A549 (cell line): ENCODE measurements around the gene RHBDD2. TPM values are rescaled to one million over a fixed set of nuclear protein-coding genes. Genes with fewer than 3 reads are reported as not detected.
A peak's percentile ranks its signal among the peaks of the same experiment; 100 is the strongest.

ENCODE experiments used
- ATAC-seq, 2 experiments: fragments of 200-7000 bp in 1 of 2; fragments of >200 bp in 1 of 2; cut with Nextera tagmentation in 1 of 2; cut with Tn5 transposase in 1 of 2; 3 replicates each; pipeline versions ENCODE4 v1.8.0 to v1.9.1; 2018 to 2020; ENCODE audit warnings: mild to moderate bottlenecking in 1 of 2, moderate library complexity in 1 of 2
- CTCF ChIA-PET: fragments of 300-600 bp; sonication (Branson Sonifier 250); formaldehyde crosslinking; extraction: SDS; loops from one replicate; lab custom pipeline; 2021; ENCODE audit warnings: antibody characterized with exemption, inconsistent platforms; lab: Yijun Ruan, JAX
- POLR2A ChIA-PET: fragments of 350-600 bp; formaldehyde crosslinking; extraction: SDS; loops from one replicate; lab custom pipeline; 2021; ENCODE audit warnings: antibody characterized with exemption, inconsistent platforms; lab: Yijun Ruan, JAX
- DNase-seq, 2 experiments: peaks; one replicate each; pipeline versions ENCODE4 v3.0.0 to v3.0.0-alpha.2; 2011 to 2016; ENCODE audit warnings: low read depth in 1 of 2, low spot score in 1 of 2
- FAIRE-seq: peaks from 2 replicates; lab custom pipeline; 2011; peaks lifted over from hg19 to GRCh38; lab: Jason Lieb, UNC
- H3K27ac ChIP-seq, 2 experiments: fragments of >200 bp; sonication (Bioruptor Twin); formaldehyde crosslinking; 3 replicates each; pipeline ENCODE4 v1.5.1; 2016 to 2017
- H3K4me1 ChIP-seq: fragments of >200 bp; sonication (Bioruptor Twin); formaldehyde crosslinking; 3 replicates; pipeline ENCODE4 v1.6.1; 2016
- H3K4me2 ChIP-seq: fragments of >200 bp; sonication (Bioruptor Twin); formaldehyde crosslinking; 3 replicates; pipeline ENCODE4 v1.6.1; 2016
- H3K4me3 ChIP-seq: fragments of >200 bp; sonication (Bioruptor Twin); formaldehyde crosslinking; 3 replicates; pipeline ENCODE4 v1.5.1; 2016
- H3K9me3 ChIP-seq: fragments of >200 bp; sonication (Bioruptor Twin); formaldehyde crosslinking; 3 replicates; pipeline ENCODE4 v1.6.1; 2016
- BCL3 ChIP-seq: fragments of >200 bp; sonication (Bioruptor Twin); formaldehyde crosslinking; IDR thresholded peaks from 3 replicates; pipeline ENCODE4 v1.6.1; 2016
- BHLHE40 ChIP-seq: IDR thresholded peaks from 2 replicates; pipeline ENCODE4 v1.6.1; 2012; ENCODE audit warnings: low read depth, low read length, inconsistent platforms
- CBX2 ChIP-seq: fragments of 200-600 bp; sonication (generic); IDR thresholded peaks from 2 replicates; pipeline ENCODE4 v1.6.1; 2016; ENCODE audit warnings: low read depth, mild to moderate bottlenecking, borderline replicate concordance
- CBX8 ChIP-seq: fragments of 200-600 bp; sonication (generic); IDR thresholded peaks from 2 replicates; pipeline ENCODE4 v1.6.1; 2016
- CEBPB ChIP-seq, 2 experiments: fragments of >200 bp in 1 of 2; sonication (Bioruptor Twin) in 1 of 2; formaldehyde crosslinking in 1 of 2; IDR thresholded peaks; 2 replicates each; pipeline ENCODE4 v1.6.1; 2012 to 2016
- CHD2 ChIP-seq: fragments of 150-350 bp; IDR thresholded peaks from 2 replicates; pipeline ENCODE4 v1.6.1; 2014; ENCODE audit warnings: low read length; ENCODE audit not compliant: partially characterized antibody
- CTCF ChIP-seq: fragments of >200 bp; sonication (Bioruptor Twin); formaldehyde crosslinking; IDR thresholded peaks from 3 replicates; pipeline ENCODE4 v1.5.1; 2016
- E2F6 ChIP-seq: IDR thresholded peaks from 2 replicates; pipeline ENCODE4 v1.6.1; 2012; ENCODE audit warnings: low read depth, borderline replicate concordance
- EHF ChIP-seq: fragments of 250-450 bp; sonication (Bioruptor Pico); IDR thresholded peaks from 2 replicates; pipeline ENCODE4 v1.5.0; 2020; ENCODE audit warnings: mild to moderate bottlenecking
- EHMT2 ChIP-seq: fragments of 200-600 bp; sonication (generic); IDR thresholded peaks from 2 replicates; pipeline ENCODE4 v1.6.1; 2016; ENCODE audit warnings: antibody characterized with exemption, low read depth, mild to moderate bottlenecking, moderate library complexity
- ESRRA ChIP-seq: fragments of 150-350 bp; IDR thresholded peaks from 2 replicates; pipeline ENCODE4 v1.6.1; 2014; ENCODE audit warnings: mild to moderate bottlenecking, low read length, borderline replicate concordance
- FOSB ChIP-seq: fragments of 250-450 bp; sonication (Bioruptor Pico); IDR thresholded peaks from 2 replicates; pipeline ENCODE4 v1.5.0; 2020; ENCODE audit warnings: mild to moderate bottlenecking, moderate library complexity
- FOSL2 ChIP-seq, 2 experiments: fragments of 450-650 bp in 1 of 2; fragments of >200 bp in 1 of 2; sonication (Bioruptor Twin) in 1 of 2; formaldehyde crosslinking; IDR thresholded peaks; 2 replicates each; pipeline versions ENCODE4 v1.5.0 to v1.6.1; 2016 to 2020; ENCODE audit warnings: mild to moderate bottlenecking in 1 of 2, moderate library complexity in 1 of 2
- GATA3 ChIP-seq: IDR thresholded peaks from 2 replicates; pipeline ENCODE4 v1.6.1; 2012; ENCODE audit warnings: borderline replicate concordance
- HEYL ChIP-seq: fragments of 250-450 bp; sonication (Bioruptor Pico); IDR thresholded peaks from 2 replicates; pipeline ENCODE4 v1.8.0; 2021; ENCODE audit warnings: mild to moderate bottlenecking, moderate library complexity
- HMGXB4 ChIP-seq: fragments of 250-450 bp; sonication (Bioruptor Pico); IDR thresholded peaks from 2 replicates; pipeline ENCODE4 v1.5.0; 2021; ENCODE audit warnings: mild to moderate bottlenecking, moderate library complexity, borderline replicate concordance
- HOXA7 ChIP-seq: fragments of 250-450 bp; sonication (Bioruptor Pico); IDR thresholded peaks from 2 replicates; pipeline ENCODE4 v1.5.0; 2020; ENCODE audit warnings: mild to moderate bottlenecking, moderate library complexity
- HOXB13 ChIP-seq: fragments of 250-450 bp; sonication (Bioruptor Pico); IDR thresholded peaks from 2 replicates; pipeline ENCODE4 v1.5.0; 2020; ENCODE audit warnings: low read depth, mild to moderate bottlenecking, moderate library complexity
- HOXB5 ChIP-seq: fragments of 250-450 bp; sonication (Bioruptor Pico); IDR thresholded peaks from 2 replicates; pipeline ENCODE4 v1.5.0; 2020; ENCODE audit warnings: mild to moderate bottlenecking, moderate library complexity
- JUN ChIP-seq, 2 experiments: fragments of >200 bp; sonication (Bioruptor Twin); formaldehyde crosslinking; IDR thresholded peaks; 2 replicates in 1 of 2; 3 replicates in 1 of 2; pipeline ENCODE4 v1.6.1; 2016 to 2017
- MAFK ChIP-seq: fragments of 450-650 bp; IDR thresholded peaks from 2 replicates; pipeline ENCODE4 v1.6.1; 2014; ENCODE audit not compliant: partially characterized antibody
- MAX ChIP-seq: IDR thresholded peaks from 2 replicates; pipeline ENCODE4 v1.6.1; 2012
- MYC ChIP-seq: IDR thresholded peaks from 2 replicates; pipeline ENCODE4 v1.6.1; 2012; ENCODE audit warnings: mild to moderate bottlenecking, inconsistent platforms, low read length, improper control_type of control experiment, borderline replicate concordance
- NFE2L2 ChIP-seq: fragments of 150-350 bp; conservative IDR thresholded peaks from 2 replicates; pipeline ENCODE4 v1.6.1; 2014; ENCODE audit warnings: low read length
- NPAS2 ChIP-seq: fragments of 250-450 bp; sonication (Bioruptor Pico); IDR thresholded peaks from 2 replicates; pipeline ENCODE4 v1.8.0; 2022; ENCODE audit warnings: mild to moderate bottlenecking, moderate library complexity, borderline replicate concordance
- NR3C1 ChIP-seq: fragments of >200 bp; sonication (Bioruptor Twin); formaldehyde crosslinking; IDR thresholded peaks from 3 replicates; pipeline ENCODE4 v1.6.1; 2017
- POLR2A ChIP-seq: IDR thresholded peaks from 2 replicates; pipeline ENCODE4 v1.6.1; 2012; ENCODE audit warnings: mild to moderate bottlenecking, low read length
- POLR2AphosphoS2 ChIP-seq: conservative IDR thresholded peaks from 2 replicates; pipeline ENCODE4 v1.6.1; 2012; ENCODE audit warnings: low read length, improper control_type of control experiment, inconsistent platforms
- RFX5 ChIP-seq: fragments of 450-650 bp; IDR thresholded peaks from 2 replicates; pipeline ENCODE4 v1.7.1; 2014; ENCODE audit warnings: antibody characterized with exemption, mild to moderate bottlenecking, moderate library complexity
- SREBF2 ChIP-seq: fragments of 450-650 bp; IDR thresholded peaks from 2 replicates; pipeline ENCODE4 v1.6.1; 2014; ENCODE audit warnings: mild to moderate bottlenecking, moderate library complexity
- TFCP2L1 ChIP-seq: fragments of 250-450 bp; sonication (Bioruptor Pico); IDR thresholded peaks from 2 replicates; pipeline ENCODE4 v1.5.0; 2021; ENCODE audit warnings: mild to moderate bottlenecking
- ZC3H11A ChIP-seq: fragments of 450-650 bp; IDR thresholded peaks from 2 replicates; pipeline ENCODE4 v1.6.1; 2014; ENCODE audit warnings: antibody characterized with exemption, mild to moderate bottlenecking
- ZNF302 ChIP-seq: fragments of 250-450 bp; sonication (Bioruptor Pico); IDR thresholded peaks from 2 replicates; pipeline ENCODE4 v1.9.0; 2021; ENCODE audit warnings: inconsistent platforms, mild to moderate bottlenecking, moderate library complexity
- ZSCAN20 ChIP-seq: fragments of 250-450 bp; sonication (Bioruptor Pico); IDR thresholded peaks from 2 replicates; pipeline ENCODE4 v1.8.0; 2022; ENCODE audit warnings: mild to moderate bottlenecking, moderate library complexity
- whole genome bisulfite sequencing: methylation state at CpG from one replicate; pipeline ENCODE4 v1.1.6; 2017; ENCODE audit errors: missing lambda C conversion rate; 5-methylcytosine and 5-hydroxymethylcytosine counted together
- polyA plus RNA-seq, 4 experiments: library from polyadenylated mRNA; depleted of rRNA in 3 of 4; stranded (reverse); fragments of >200 nt; fragmentation: RNase III in 1 of 4; extraction: RNeasy Plus Mini Kit Qiagen cat#74134 plus additional on column Dnase treatment in 1 of 4; gene quantifications; 2 replicates in 3 of 4; 3 replicates in 1 of 4; pipeline ENCODE4 v1.2.3, GENCODE V29; 2011 to 2017

The RHBDD2 gene
- polyA plus RNA-seq, 2 of the 4 experiments (the other 2 are of a cell fraction), result 61.3 to 62.0 TPM

GRCh38 chr7:75843613-75844116 lies 35.2 kb upstream of the RHBDD2 start:
- H3K27ac ChIP-seq, result peak overlapping the region in 1 of 2 experiments; percentile 79; a peak in 5 of 6 replicates

GRCh38 chr7:75844158-75844557 lies 34.7 kb upstream of the RHBDD2 start:
- H3K4me2 ChIP-seq, result no peak overlapping the region
- peak overlapping the region in 1 of 2 experiments; percentile 79; a peak in 1 of 6 replicates for H3K27ac ChIP-seq
- DNase-seq, result no peak
- H3K4me3 ChIP-seq, result no peak overlapping the region
- no peaks in the 10 kb centered on the region for H3K9me3 ChIP-seq
- ATAC-seq, result no peak
- peaks cover 19% of the 10 kb centered on the region for H3K4me1 ChIP-seq
- ChIA-PET POLR2A (no interaction called here), CTCF (interaction anchor here (1.9 kb wide), 1 partner anchor 21 kb away, joined by 7 read pairs; no protein-coding TSS in a partner anchor)
- 91% methylated on average over 5 of the region's 5 CpGs for whole genome bisulfite sequencing
- FAIRE-seq, result no peak
- TF ChIP-seq EHMT2 (no peak), POLR2AphosphoS2 (no peak), CTCF (no peak), ESRRA (no peak), HMGXB4 (no peak)
- TF ChIP-seq, all 56 proteins: peak for 0

More at GRCh38 chr7:75843613-75844116, 35.2 kb upstream of the RHBDD2 start:
- no peak for ATAC-seq
- FAIRE-seq, result no peak
- ChIA-PET CTCF (interaction anchor here (1.9 kb wide), 1 partner anchor 22 kb away, joined by 7 read pairs; no protein-coding TSS in a partner anchor), POLR2A (interaction anchor here (0.6 kb wide), 1 partner anchor 193 kb away, joined by 4 read pairs; no protein-coding TSS in a partner anchor)
- Histone ChIP-seq H3K4me3 (no peak overlapping the region), H3K4me1 (peaks cover 19% of the 10 kb centered on the region), H3K9me3 (no peaks in the 10 kb centered on the region), H3K4me2 (no peak overlapping the region; the same call in 2 of the 3 replicates)
- TF ChIP-seq HOXB13 (CRISPR knock-in tag) (0 out of 2 replicates have a peak, but pooled peaks have one; percentile 50), HOXA7 (CRISPR knock-in tag) (no peak), POLR2A (no peak), ZC3H11A (no peak), CBX8 (no peak), BCL3 (no peak), NFE2L2 (no peak), GATA3 (no peak), ZNF302 (peak; percentile 45; the same call in 1 of the 2 replicates), ZSCAN20 (CRISPR knock-in tag) (peak; percentile 69; the same call in 1 of the 2 replicates), SREBF2 (no peak), CHD2 (no peak), FOSB (CRISPR knock-in tag) (no peak), EHMT2 (no peak), NR3C1 (no peak), JUN (IDR thresholded peaks at IDR 0.05) (no peak), MYC (no peak), BHLHE40 (no peak), MAX (no peak), NPAS2 (no peak), CBX2 (no peak), HEYL (CRISPR knock-in tag) (0 out of 2 replicates have a peak, but pooled peaks have one; percentile 68), TFCP2L1 (CRISPR knock-in tag) (no peak), MAFK (no peak), HOXB5 (CRISPR knock-in tag) (no peak; the same call in 1 of the 2 replicates), FOSL2 (IDR thresholded peaks at IDR 0.05) (no peak), FOSL2 (CRISPR knock-in tag; IDR thresholded peaks at IDR 0.05) (no peak), EHF (CRISPR knock-in tag) (peak; percentile 56; the same call in 1 of the 2 replicates), CEBPB (IDR thresholded peaks at IDR 0.05) (peak; percentile 21 to 66; a peak in 3 of 4 replicates), RFX5 (no peak), ESRRA (no peak), E2F6 (no peak)
- WGBS, result 95% methylated on average over 9 of the region's 9 CpGs
- DNase-seq, result no peak
